HCT116 (cell line): ENCODE results near the gene SEL1L2.

Experiments used
- EZH2 ChIP-seq: fragments of 200-600 bp; sonication (generic); IDR thresholded peaks from 2 replicates; pipeline ENCODE4 v1.6.1; 2017; ENCODE audit warnings: antibody characterized with exemption, mixed run types
- EZH2phosphoT487 ChIP-seq: fragments of 200-600 bp; IDR thresholded peaks from 2 replicates; pipeline ENCODE4 v1.6.1; 2018; ENCODE audit warnings: antibody characterized with exemption, borderline replicate concordance
- JUND ChIP-seq: IDR thresholded peaks from 2 replicates; pipeline ENCODE4 v1.6.1; 2012
- POLR2A ChIP-seq: IDR thresholded peaks from 2 replicates; pipeline ENCODE4 v1.7.0; 2011; ENCODE audit warnings: borderline replicate concordance; ENCODE audit not compliant: insufficient read depth, insufficient read length; ENCODE audit errors: extremely low read depth
- RAD21 ChIP-seq: IDR thresholded peaks from 2 replicates; pipeline ENCODE4 v1.6.1; 2012; ENCODE audit warnings: low read depth, mild to moderate bottlenecking
- SIN3A ChIP-seq: IDR thresholded peaks from 2 replicates; pipeline ENCODE4 v1.6.1; 2012; ENCODE audit warnings: low read depth
- SRF ChIP-seq: IDR thresholded peaks from 2 replicates; pipeline ENCODE4 v1.6.1; 2012; ENCODE audit warnings: low read depth
- YY1 ChIP-seq: IDR thresholded peaks from 2 replicates; pipeline ENCODE4 v1.6.1; 2011; ENCODE audit warnings: low read length, low read depth, moderate library complexity, mild to moderate bottlenecking; ENCODE audit not compliant: insufficient replicate concordance; ENCODE audit errors: extremely low read depth
- ZNF274 ChIP-seq: fragments of 200-500 bp; sonication (Bioruptor generic); IDR thresholded peaks from 2 replicates; pipeline ENCODE4 v1.6.1; 2014; ENCODE audit warnings: mild to moderate bottlenecking, low read depth, low read length, inconsistent platforms
- TF ChIP-seq, protein P1 (sequence below), 3 experiments: fragments of 200-600 bp in 1 of 3; sonication (generic) in 1 of 3; IDR thresholded peaks in 2 of 3; conservative IDR thresholded peaks in 1 of 3; 2 replicates each; pipeline ENCODE4 v1.5.1; 2012 to 2017; ENCODE audit warnings: low read depth in 2 of 3, low read length in 2 of 3, antibody characterized with exemption in 1 of 3, borderline replicate concordance in 1 of 3, control low read depth in 1 of 3, mild to moderate bottlenecking in 1 of 3, mixed read lengths in 1 of 3, mixed run types in 1 of 3, moderate library complexity in 1 of 3; ENCODE audit not compliant: insufficient read depth in 1 of 3
- TF ChIP-seq, protein P2 (sequence below): IDR thresholded peaks from 2 replicates; pipeline ENCODE4 v1.6.1; 2012; ENCODE audit warnings: low read depth
- TF ChIP-seq, protein P3 (sequence below): IDR thresholded peaks from 2 replicates; pipeline ENCODE4 v1.6.1; 2011; ENCODE audit warnings: mild to moderate bottlenecking, low read length, moderate library complexity; ENCODE audit not compliant: insufficient replicate concordance; ENCODE audit errors: extremely low read depth

DNA sequence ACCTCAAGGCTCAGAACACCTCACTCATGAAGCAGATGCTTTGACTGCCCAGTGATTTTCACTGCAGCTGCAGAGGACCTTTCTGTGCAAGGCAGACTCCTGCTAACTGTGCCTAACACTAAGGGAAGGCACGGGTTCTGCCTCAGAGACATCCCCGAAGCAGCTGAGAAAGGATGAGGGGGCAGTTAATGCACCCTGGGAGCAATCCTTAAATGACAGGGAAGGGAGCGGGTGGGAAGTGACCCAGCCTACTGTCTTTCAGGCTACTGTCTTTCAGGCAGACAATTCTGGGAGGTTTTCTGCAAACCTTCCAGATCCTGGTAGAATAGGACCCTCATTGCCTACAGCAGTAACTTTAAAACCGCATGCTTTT is 150.3 kb downstream of the SEL1L2 start:
- TF ChIP-seq, protein P1, sequence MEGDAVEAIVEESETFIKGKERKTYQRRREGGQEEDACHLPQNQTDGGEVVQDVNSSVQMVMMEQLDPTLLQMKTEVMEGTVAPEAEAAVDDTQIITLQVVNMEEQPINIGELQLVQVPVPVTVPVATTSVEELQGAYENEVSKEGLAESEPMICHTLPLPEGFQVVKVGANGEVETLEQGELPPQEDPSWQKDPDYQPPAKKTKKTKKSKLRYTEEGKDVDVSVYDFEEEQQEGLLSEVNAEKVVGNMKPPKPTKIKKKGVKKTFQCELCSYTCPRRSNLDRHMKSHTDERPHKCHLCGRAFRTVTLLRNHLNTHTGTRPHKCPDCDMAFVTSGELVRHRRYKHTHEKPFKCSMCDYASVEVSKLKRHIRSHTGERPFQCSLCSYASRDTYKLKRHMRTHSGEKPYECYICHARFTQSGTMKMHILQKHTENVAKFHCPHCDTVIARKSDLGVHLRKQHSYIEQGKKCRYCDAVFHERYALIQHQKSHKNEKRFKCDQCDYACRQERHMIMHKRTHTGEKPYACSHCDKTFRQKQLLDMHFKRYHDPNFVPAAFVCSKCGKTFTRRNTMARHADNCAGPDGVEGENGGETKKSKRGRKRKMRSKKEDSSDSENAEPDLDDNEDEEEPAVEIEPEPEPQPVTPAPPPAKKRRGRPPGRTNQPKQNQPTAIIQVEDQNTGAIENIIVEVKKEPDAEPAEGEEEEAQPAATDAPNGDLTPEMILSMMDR (IDR thresholded peaks at IDR 0.05 in 2 of 3, conservative IDR thresholded peaks at IDR 0.05 in 1 of 3; ENCODE audit: borderline replicate concordance in 1 of 3, insufficient read depth in 1 of 3, low read depth in 2 of 3, low read length in 2 of 3), result no peak
- TF ChIP-seq POLR2A (no peak), SRF (no peak), ZNF274 (no peak), EZH2phosphoT487 (no peak), EZH2 (no peak), JUND (no peak), SIN3A (no peak), YY1 (no peak), RAD21 (no peak)
- TF ChIP-seq, protein P2, sequence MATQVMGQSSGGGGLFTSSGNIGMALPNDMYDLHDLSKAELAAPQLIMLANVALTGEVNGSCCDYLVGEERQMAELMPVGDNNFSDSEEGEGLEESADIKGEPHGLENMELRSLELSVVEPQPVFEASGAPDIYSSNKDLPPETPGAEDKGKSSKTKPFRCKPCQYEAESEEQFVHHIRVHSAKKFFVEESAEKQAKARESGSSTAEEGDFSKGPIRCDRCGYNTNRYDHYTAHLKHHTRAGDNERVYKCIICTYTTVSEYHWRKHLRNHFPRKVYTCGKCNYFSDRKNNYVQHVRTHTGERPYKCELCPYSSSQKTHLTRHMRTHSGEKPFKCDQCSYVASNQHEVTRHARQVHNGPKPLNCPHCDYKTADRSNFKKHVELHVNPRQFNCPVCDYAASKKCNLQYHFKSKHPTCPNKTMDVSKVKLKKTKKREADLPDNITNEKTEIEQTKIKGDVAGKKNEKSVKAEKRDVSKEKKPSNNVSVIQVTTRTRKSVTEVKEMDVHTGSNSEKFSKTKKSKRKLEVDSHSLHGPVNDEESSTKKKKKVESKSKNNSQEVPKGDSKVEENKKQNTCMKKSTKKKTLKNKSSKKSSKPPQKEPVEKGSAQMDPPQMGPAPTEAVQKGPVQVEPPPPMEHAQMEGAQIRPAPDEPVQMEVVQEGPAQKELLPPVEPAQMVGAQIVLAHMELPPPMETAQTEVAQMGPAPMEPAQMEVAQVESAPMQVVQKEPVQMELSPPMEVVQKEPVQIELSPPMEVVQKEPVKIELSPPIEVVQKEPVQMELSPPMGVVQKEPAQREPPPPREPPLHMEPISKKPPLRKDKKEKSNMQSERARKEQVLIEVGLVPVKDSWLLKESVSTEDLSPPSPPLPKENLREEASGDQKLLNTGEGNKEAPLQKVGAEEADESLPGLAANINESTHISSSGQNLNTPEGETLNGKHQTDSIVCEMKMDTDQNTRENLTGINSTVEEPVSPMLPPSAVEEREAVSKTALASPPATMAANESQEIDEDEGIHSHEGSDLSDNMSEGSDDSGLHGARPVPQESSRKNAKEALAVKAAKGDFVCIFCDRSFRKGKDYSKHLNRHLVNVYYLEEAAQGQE, result no peak
- TF ChIP-seq, protein P3, sequence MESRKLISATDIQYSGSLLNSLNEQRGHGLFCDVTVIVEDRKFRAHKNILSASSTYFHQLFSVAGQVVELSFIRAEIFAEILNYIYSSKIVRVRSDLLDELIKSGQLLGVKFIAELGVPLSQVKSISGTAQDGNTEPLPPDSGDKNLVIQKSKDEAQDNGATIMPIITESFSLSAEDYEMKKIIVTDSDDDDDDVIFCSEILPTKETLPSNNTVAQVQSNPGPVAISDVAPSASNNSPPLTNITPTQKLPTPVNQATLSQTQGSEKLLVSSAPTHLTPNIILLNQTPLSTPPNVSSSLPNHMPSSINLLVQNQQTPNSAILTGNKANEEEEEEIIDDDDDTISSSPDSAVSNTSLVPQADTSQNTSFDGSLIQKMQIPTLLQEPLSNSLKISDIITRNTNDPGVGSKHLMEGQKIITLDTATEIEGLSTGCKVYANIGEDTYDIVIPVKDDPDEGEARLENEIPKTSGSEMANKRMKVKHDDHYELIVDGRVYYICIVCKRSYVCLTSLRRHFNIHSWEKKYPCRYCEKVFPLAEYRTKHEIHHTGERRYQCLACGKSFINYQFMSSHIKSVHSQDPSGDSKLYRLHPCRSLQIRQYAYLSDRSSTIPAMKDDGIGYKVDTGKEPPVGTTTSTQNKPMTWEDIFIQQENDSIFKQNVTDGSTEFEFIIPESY, result no peak
